ENCODE results near the gene THBS2.

GRCh38 chr6:169175360-169175887 is 78.2 kb downstream of the THBS2 start:
- no peak for TF ChIP-seq CTCF (IDR thresholded peaks at IDR 0.05)
- TF ChIP-seq POLR2A (IDR thresholded peaks at IDR 0.05), result no peak

Measured in Peyer's patch (tissue), 4 donors.